HG03280 (cell line): ENCODE data around the gene ANKRD28.
A peak's percentile ranks its signal among the peaks of the same experiment; 100 is the strongest.
"Not testable (repeated sequence)": the region's sequence is repeated elsewhere in the genome, so short reads cannot be mapped to it uniquely, and the experiment has no call there.

ENCODE experiments used
- ATAC-seq: cut with Tn5 transposase; IDR thresholded peaks from one replicate; pipeline ENCODE4 v1.9.1; 2021; ENCODE audit warnings: mild to moderate bottlenecking, moderate library complexity; ENCODE audit not compliant: unreplicated experiment

The ANKRD28 gene

GRCh38 chr3:15797642-15798303 is at the start of gene ANKRD28:
Gene ANKRD28, minus strand, starts transcription at chr3:15797979. Its CDS starts 1,458 bp downstream, at chr3:15796521.
- ATAC-seq = no peak

- ATAC-seq = no peak
Observed at GRCh38 chr3:15847239-15847638, 49.5 kb upstream of the ANKRD28 start.

GRCh38 chr3:15846606-15847005 is 48.8 kb upstream of the ANKRD28 start:
- no peak for ATAC-seq

GRCh38 chr3:15845475-15845874 is 47.7 kb upstream of the ANKRD28 start:
- peak; percentile 52 for ATAC-seq

- no peak for ATAC-seq
Observed at GRCh38 chr3:15844889-15845288, 47.1 kb upstream of the ANKRD28 start.

GRCh38 chr3:15841091-15841973 is 43.6 kb upstream of the ANKRD28 start:
- ATAC-seq = not testable (repeated sequence)

- no peak for ATAC-seq
Observed at GRCh38 chr3:15839568-15839967, 41.8 kb upstream of the ANKRD28 start.

GRCh38 chr3:15831927-15832326 is 34.1 kb upstream of the ANKRD28 start:
- no peak for ATAC-seq

GRCh38 chr3:15825016-15825415 is 27.2 kb upstream of the ANKRD28 start:
- no peak for ATAC-seq

- ATAC-seq = no peak
Observed at GRCh38 chr3:15823092-15823491, 25.3 kb upstream of the ANKRD28 start.

- ATAC-seq = no peak
Observed at GRCh38 chr3:15822281-15822680, 24.5 kb upstream of the ANKRD28 start.

GRCh38 chr3:15820911-15821310 is 23.1 kb upstream of the ANKRD28 start:
- no peak for ATAC-seq

- no peak for ATAC-seq
Observed at GRCh38 chr3:15819576-15819975, 21.8 kb upstream of the ANKRD28 start.

GRCh38 chr3:15819043-15819442 is 21.3 kb upstream of the ANKRD28 start:
- no peak for ATAC-seq

- ATAC-seq = no peak
Observed at GRCh38 chr3:15815696-15816095, 17.9 kb upstream of the ANKRD28 start.

GRCh38 chr3:15813079-15813478 is 15.3 kb upstream of the ANKRD28 start:
- ATAC-seq = not testable (repeated sequence)

GRCh38 chr3:15812183-15812582 is 14.4 kb upstream of the ANKRD28 start:
- no peak for ATAC-seq

- no peak for ATAC-seq
Observed at GRCh38 chr3:15810702-15811101, 12.9 kb upstream of the ANKRD28 start.

GRCh38 chr3:15809313-15809712 is 11.5 kb upstream of the ANKRD28 start:
- ATAC-seq = no peak

- ATAC-seq = no peak
Observed at GRCh38 chr3:15808679-15809310, 11.0 kb upstream of the ANKRD28 start.

- peak; percentile 78 for ATAC-seq
Observed at GRCh38 chr3:15805756-15806266, 8.0 kb upstream of the ANKRD28 start.
